ENCODE results near the gene TRPM2.

DNA sequence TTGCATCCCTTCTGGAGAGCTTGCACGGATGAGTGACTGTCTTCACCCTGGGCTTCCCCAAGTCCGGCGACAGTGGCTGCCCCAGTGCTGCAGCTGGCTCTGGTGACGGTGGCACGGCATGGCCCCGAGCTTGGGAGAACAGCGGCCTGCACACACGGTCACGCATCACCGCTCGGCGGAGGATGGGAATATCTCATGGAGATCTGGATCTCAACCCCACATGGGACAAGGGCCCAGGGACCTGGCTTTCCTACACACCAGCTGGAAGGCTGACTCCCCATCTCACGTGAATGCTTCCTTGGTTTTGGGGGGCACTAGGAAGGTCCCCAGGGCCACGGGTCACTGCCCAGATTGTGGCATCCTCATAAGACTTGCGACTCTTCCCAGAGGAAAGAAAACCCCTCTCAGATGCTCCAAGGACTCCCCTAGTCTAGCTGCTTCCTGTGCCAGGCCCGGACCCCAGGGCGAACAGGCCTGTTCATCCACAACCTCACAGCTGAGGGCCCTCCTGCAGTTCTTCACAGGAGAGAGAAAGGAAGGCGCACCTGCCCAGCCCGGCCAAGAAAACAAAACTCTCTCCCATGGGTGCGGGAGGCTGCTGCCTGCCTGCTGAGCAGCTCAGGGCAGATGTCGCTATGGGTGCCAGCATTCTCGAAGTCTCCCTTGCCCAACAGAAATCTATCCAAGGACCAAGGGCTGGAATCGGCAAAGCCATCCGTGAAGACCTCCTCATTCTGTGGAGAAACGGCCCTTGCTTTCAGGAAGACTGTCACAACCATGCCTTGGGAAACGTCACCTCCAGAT lies 24.1 kb upstream of the TRPM2 start:
- TF ChIP-seq, protein P1, sequence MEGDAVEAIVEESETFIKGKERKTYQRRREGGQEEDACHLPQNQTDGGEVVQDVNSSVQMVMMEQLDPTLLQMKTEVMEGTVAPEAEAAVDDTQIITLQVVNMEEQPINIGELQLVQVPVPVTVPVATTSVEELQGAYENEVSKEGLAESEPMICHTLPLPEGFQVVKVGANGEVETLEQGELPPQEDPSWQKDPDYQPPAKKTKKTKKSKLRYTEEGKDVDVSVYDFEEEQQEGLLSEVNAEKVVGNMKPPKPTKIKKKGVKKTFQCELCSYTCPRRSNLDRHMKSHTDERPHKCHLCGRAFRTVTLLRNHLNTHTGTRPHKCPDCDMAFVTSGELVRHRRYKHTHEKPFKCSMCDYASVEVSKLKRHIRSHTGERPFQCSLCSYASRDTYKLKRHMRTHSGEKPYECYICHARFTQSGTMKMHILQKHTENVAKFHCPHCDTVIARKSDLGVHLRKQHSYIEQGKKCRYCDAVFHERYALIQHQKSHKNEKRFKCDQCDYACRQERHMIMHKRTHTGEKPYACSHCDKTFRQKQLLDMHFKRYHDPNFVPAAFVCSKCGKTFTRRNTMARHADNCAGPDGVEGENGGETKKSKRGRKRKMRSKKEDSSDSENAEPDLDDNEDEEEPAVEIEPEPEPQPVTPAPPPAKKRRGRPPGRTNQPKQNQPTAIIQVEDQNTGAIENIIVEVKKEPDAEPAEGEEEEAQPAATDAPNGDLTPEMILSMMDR (IDR thresholded peaks at IDR 0.05) = no peak
- TF ChIP-seq POLR2A (IDR thresholded peaks at IDR 0.05) = no peak

All from esophagus squamous epithelium (tissue), 4 donors.